ENCODE measurements around the gene MEP1A. TPM values are rescaled to one million over a fixed set of nuclear protein-coding genes. Genes with fewer than 3 reads are reported as not detected.

Gene MEP1A
- total and polyA plus RNA-seq, 2 of the 4 experiments (the other 2 are of a cell fraction) = not detected

DNA sequence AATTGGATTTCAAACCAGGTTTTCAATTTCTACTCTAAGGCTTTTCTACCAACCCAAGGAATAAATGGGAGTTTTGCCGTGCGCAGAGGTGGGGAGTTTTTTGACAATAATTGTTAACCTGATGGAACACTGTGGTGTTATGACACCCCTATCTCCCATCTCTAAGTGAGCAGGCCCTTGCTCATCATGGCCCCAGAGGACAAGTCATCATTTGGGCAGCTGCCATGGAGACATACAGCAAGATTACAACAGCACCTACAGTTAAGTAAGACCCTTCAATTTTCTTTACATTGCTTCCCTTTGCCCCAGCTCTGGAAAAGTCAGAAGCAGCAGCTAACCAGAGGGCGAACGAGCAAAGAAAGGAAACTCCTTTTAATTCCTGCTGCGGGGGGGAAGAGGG is 74.2 kb downstream of the MEP1A start:
- Histone ChIP-seq H3K27ac (ENCODE audit: insufficient read depth, low read length) (no peak overlapping the region), H3K14ac (replicated peaks; ENCODE audit: low read depth, low read length) (no peak overlapping the region), H4K8ac (ENCODE audit: low read depth in 2 of 2, low read length in 2 of 2) (no peak overlapping the region), H3K36me3 (ENCODE audit: control insufficient read depth, insufficient read depth, low read length) (no peaks in the 10 kb centered on the region), H2AK5ac (ENCODE audit: low read depth, low read length) (no peak overlapping the region), H2BK20ac (ENCODE audit: low read depth, low read length) (no peak overlapping the region), H3K4me3 (ENCODE audit: insufficient read depth, low read depth, low read length) (no peak overlapping the region), H3K4me1 (ENCODE audit: control insufficient read depth, insufficient read depth, low read length) (no peaks in the 10 kb centered on the region), H4K20me1 (ENCODE audit: insufficient read depth, low read length) (no peaks in the 10 kb centered on the region), H4K5ac (ENCODE audit: low read depth, low read length) (no peak overlapping the region), H2AK9ac (replicated peaks; ENCODE audit: low read depth, low read length, poor library complexity) (no peak overlapping the region), H3K4ac (ENCODE audit: low read depth, low read length) (no peak overlapping the region), H3K9me1 (ENCODE audit: insufficient read depth, low read length) (no peaks in the 10 kb centered on the region), H2BK5ac (ENCODE audit: low read depth, low read length, poor library complexity, severe bottlenecking) (no peak overlapping the region), H3K27me3 (ENCODE audit: control insufficient read depth, insufficient read depth, low read length) (no peaks in the 10 kb centered on the region), H3K18ac (ENCODE audit: low read depth, low read length) (no peak overlapping the region), H3K9ac (ENCODE audit: low read depth, low read length) (no peak overlapping the region), H3K56ac (ENCODE audit: extremely low read depth, insufficient read depth, low read length) (no peak overlapping the region), H3K23ac (ENCODE audit: low read depth, low read length) (no peak overlapping the region), H3K4me2 (ENCODE audit: low read depth, low read length) (no peak overlapping the region), H2BK120ac (ENCODE audit: low read depth, low read length) (no peak overlapping the region), H3K9me3 (ENCODE audit: control insufficient read depth, insufficient read depth, low read length) (no peaks in the 10 kb centered on the region), H2BK15ac (ENCODE audit: low read depth, low read length) (no peak overlapping the region), H4K91ac (ENCODE audit: insufficient read depth, low read depth, low read length) (no peak overlapping the region), H2AFZ (replicated peaks; ENCODE audit: low read length, poor library complexity) (no peak overlapping the region), H3K79me1 (ENCODE audit: low read depth in 1 of 2, low read length in 2 of 2) (no peaks in the 10 kb centered on the region)
- BruUV-seq (replicated peaks) = no TSS peak
- DNase-seq (no peak), ATAC-seq (ENCODE audit: low read depth) (no peak)
- ChIA-PET CTCF (no interaction called here), POLR2A (ENCODE audit: unreplicated experiment) (no interaction called here)
- in situ Hi-C loops (cut with MboI; ENCODE audit: low sequenced_read_pairs) = no loop called here
- dilution Hi-C loops (cut with HindIII; ENCODE audit: low sequenced_read_pairs, unreplicated experiment) = no loop called here
- no peak for TF ChIP-seq RAD21 (IDR thresholded peaks at IDR 0.05; ENCODE audit: low read length)
- TF ChIP-seq POLR2A (IDR thresholded peaks at IDR 0.05; ENCODE audit: low read depth, low read length) = no peak
- no peak for TF ChIP-seq BHLHE40 (IDR thresholded peaks at IDR 0.05; ENCODE audit: low read depth, low read length)
- TF ChIP-seq ELK1 (IDR thresholded peaks at IDR 0.05; ENCODE audit: borderline replicate concordance, low read depth, low read length) = no peak
- TF ChIP-seq FOS (IDR thresholded peaks at IDR 0.05; ENCODE audit: low read depth, low read length) = no peak
- TF ChIP-seq NFE2L2 (IDR thresholded peaks at IDR 0.05; ENCODE audit: low read depth, low read length) = no peak
- TF ChIP-seq RCOR1 (IDR thresholded peaks at IDR 0.05; ENCODE audit: insufficient replicate concordance, low read length) = no peak
- TF ChIP-seq USF2 (IDR thresholded peaks at IDR 0.05; ENCODE audit: low read depth, low read length) = no peak
- no peak for TF ChIP-seq MAZ (IDR thresholded peaks at IDR 0.05; ENCODE audit: borderline replicate concordance, low read depth, low read length)
- TF ChIP-seq, protein P1, sequence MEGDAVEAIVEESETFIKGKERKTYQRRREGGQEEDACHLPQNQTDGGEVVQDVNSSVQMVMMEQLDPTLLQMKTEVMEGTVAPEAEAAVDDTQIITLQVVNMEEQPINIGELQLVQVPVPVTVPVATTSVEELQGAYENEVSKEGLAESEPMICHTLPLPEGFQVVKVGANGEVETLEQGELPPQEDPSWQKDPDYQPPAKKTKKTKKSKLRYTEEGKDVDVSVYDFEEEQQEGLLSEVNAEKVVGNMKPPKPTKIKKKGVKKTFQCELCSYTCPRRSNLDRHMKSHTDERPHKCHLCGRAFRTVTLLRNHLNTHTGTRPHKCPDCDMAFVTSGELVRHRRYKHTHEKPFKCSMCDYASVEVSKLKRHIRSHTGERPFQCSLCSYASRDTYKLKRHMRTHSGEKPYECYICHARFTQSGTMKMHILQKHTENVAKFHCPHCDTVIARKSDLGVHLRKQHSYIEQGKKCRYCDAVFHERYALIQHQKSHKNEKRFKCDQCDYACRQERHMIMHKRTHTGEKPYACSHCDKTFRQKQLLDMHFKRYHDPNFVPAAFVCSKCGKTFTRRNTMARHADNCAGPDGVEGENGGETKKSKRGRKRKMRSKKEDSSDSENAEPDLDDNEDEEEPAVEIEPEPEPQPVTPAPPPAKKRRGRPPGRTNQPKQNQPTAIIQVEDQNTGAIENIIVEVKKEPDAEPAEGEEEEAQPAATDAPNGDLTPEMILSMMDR (conservative IDR thresholded peaks at IDR 0.05; ENCODE audit: low read depth, low read length) = no peak
- no peak for TF ChIP-seq MXI1 (IDR thresholded peaks at IDR 0.05; ENCODE audit: borderline replicate concordance, low read depth, low read length)
- TF ChIP-seq CEBPB (IDR thresholded peaks at IDR 0.05; ENCODE audit: low read depth, low read length) = no peak
- TF ChIP-seq RFX5 (IDR thresholded peaks at IDR 0.05; ENCODE audit: low read depth, low read length) = no peak
- intact Hi-C loops (cut with micrococcal nuclease) = no loop called here
- 67% methylated on average over 1 of the region's 5 CpGs; no CpG with 5 or more reads in 1 of the 2 experiments for WGBS, 2 experiments (ENCODE audit: extremely low coverage in 2 of 2, insufficient read length in 1 of 2)

Measured in IMR-90 (cell line).